ENCODE data around the gene TARS3.

Gene TARS3

GRCh38 chr15:101641129-101641764, 83.0 kb downstream of the TARS3 start:
- DNase-seq: peak; percentile 80 to 91 (median 85)
- Histone ChIP-seq H3K4me3 (ENCODE audit: control insufficient read depth in 1 of 7, extremely low read depth in 1 of 7, insufficient read depth in 4 of 7, low read depth in 2 of 7, low read length in 6 of 7) (no peak overlapping the region), H3K9me3 (ENCODE audit: control extremely low read depth in 1 of 5, control insufficient read depth in 4 of 5, insufficient read depth in 2 of 5, low read depth in 1 of 5, low read length in 4 of 5) (no peaks in the 10 kb centered on the region), H3K27me3 (replicated peaks in 2 of 5; ENCODE audit: control insufficient read depth in 4 of 5, insufficient read depth in 5 of 5, low read length in 4 of 5) (no peaks in the 10 kb centered on the region), H3K36me3 (ENCODE audit: control insufficient read depth in 4 of 4, insufficient read depth in 4 of 4, low read length in 3 of 4) (peaks cover 18 to 50% (median 39%) of the 10 kb centered on the region in 4 experiments), H3K27ac (ENCODE audit: insufficient read depth in 1 of 2, low read depth in 1 of 2, low read length in 2 of 2, poor library complexity in 1 of 2, severe bottlenecking in 2 of 2) (peak overlapping the region; percentile 21 to 30), H3K4me1 (ENCODE audit: control extremely low read depth in 1 of 4, control insufficient read depth in 4 of 4, insufficient read depth in 4 of 4, low read length in 3 of 4) (peaks cover 2 to 18% (median 11%) of the 10 kb centered on the region in 4 experiments)
- 40% methylated on average over 5 of the region's 8 CpGs for WGBS (ENCODE audit: insufficient coverage)
- ChIA-PET CTCF (interaction anchor here (0.6 to 7.7 kb wide), 33 partner anchors 8 to 375 kb away, joined by 3 to 54 read pairs (median 4); partner anchors contain the start of genes SNRPA1 and TM2D3), POLR2A (no interaction called here)

DNA sequence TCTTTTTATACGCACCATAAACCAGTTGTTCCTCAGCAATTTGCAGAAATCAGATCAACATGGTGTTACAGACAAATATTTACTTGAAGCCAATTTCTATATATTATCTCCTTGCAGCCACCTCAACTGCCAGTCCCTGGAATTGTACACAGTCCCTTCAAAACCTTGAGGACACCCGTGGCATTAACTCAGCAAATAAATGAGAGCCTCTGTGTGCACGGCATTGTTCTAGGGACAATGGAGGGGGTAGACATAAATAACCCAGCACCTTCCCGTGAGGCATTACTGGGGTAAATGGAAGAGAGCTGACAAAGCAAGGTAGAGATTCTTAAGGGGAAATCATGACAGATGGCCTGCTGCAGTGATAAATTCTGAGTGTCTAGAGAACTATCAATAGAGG, 84.6 kb downstream of the TARS3 start:
- POLR2A ChIA-PET: no interaction called here
- CTCF ChIA-PET: interaction anchor here (0.6 to 7.7 kb wide), 15 partner anchors 12 to 354 kb away, joined by 3 to 54 read pairs (median 4); partner anchors contain the start of gene SNRPA1
- Histone ChIP-seq H3K4me3 (ENCODE audit: control insufficient read depth in 1 of 7, extremely low read depth in 1 of 7, insufficient read depth in 4 of 7, low read depth in 2 of 7, low read length in 6 of 7) (no peak overlapping the region), H3K4me1 (ENCODE audit: control extremely low read depth in 1 of 4, control insufficient read depth in 4 of 4, insufficient read depth in 4 of 4, low read length in 3 of 4) (peaks cover 2 to 18% (median 11%) of the 10 kb centered on the region in 4 experiments), H3K36me3 (ENCODE audit: control insufficient read depth in 4 of 4, insufficient read depth in 4 of 4, low read length in 3 of 4) (peaks cover 7 to 34% (median 25%) of the 10 kb centered on the region in 4 experiments), H3K27ac (ENCODE audit: insufficient read depth in 1 of 2, low read depth in 1 of 2, low read length in 2 of 2, poor library complexity in 1 of 2, severe bottlenecking in 2 of 2) (no peak overlapping the region), H3K27me3 (replicated peaks in 2 of 5; ENCODE audit: control insufficient read depth in 4 of 5, insufficient read depth in 5 of 5, low read length in 4 of 5) (no peaks in the 10 kb centered on the region), H3K9me3 (ENCODE audit: control extremely low read depth in 1 of 5, control insufficient read depth in 4 of 5, insufficient read depth in 2 of 5, low read depth in 1 of 5, low read length in 4 of 5) (no peaks in the 10 kb centered on the region)
- no peak for DNase-seq
- WGBS (ENCODE audit: insufficient coverage): 100% methylated on average over 2 of the region's 4 CpGs

DNA sequence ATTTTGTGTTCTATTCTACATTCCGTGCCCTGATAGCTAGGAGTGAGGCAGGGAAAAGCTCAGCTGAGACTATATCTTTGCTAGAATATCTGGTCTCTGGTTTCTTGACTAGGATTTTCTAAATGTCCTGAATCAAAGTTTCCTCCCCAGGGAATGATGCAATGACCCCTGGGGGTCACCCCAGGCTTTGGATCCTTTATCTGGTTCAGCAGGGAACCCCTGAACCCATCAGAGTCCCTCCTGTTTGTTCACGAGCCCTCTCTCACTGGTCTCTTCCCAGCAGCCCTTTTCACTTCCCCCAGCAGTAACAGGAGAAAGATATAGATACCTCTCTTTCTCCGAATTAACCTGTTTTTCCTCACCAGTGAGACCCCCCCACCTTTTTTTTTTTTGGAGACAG, 86.4 kb downstream of the TARS3 start:
- no peaks in the 10 kb centered on the region for H3K9me3 ChIP-seq (ENCODE audit: control extremely low read depth in 1 of 5, control insufficient read depth in 4 of 5, insufficient read depth in 2 of 5, low read depth in 1 of 5, low read length in 4 of 5)
- H3K36me3 ChIP-seq (ENCODE audit: control insufficient read depth in 4 of 4, insufficient read depth in 4 of 4, low read length in 3 of 4): peaks cover 2 to 21% (median 14%) of the 10 kb centered on the region in 4 experiments
- no peak overlapping the region for H3K27ac ChIP-seq (ENCODE audit: insufficient read depth in 1 of 2, low read depth in 1 of 2, low read length in 2 of 2, poor library complexity in 1 of 2, severe bottlenecking in 2 of 2)
- WGBS (ENCODE audit: insufficient coverage): 100% methylated on average over 3 of the region's 3 CpGs
- no peak overlapping the region for H3K4me3 ChIP-seq (ENCODE audit: control insufficient read depth in 1 of 7, extremely low read depth in 1 of 7, insufficient read depth in 4 of 7, low read depth in 2 of 7, low read length in 6 of 7)
- no peaks in the 10 kb centered on the region for H3K27me3 ChIP-seq (replicated peaks in 2 of 5; ENCODE audit: control insufficient read depth in 4 of 5, insufficient read depth in 5 of 5, low read length in 4 of 5)
- ChIA-PET CTCF (interaction anchor here (0.9 to 7.7 kb wide), 6 partner anchors 11 to 349 kb away, joined by 3 to 54 read pairs (median 4); no protein-coding TSS in a partner anchor), POLR2A (no interaction called here)
- peaks cover 2 to 18% (median 11%) of the 10 kb centered on the region in 4 experiments for H3K4me1 ChIP-seq (ENCODE audit: control extremely low read depth in 1 of 4, control insufficient read depth in 4 of 4, insufficient read depth in 4 of 4, low read length in 3 of 4)
- DNase-seq: no peak

DNA sequence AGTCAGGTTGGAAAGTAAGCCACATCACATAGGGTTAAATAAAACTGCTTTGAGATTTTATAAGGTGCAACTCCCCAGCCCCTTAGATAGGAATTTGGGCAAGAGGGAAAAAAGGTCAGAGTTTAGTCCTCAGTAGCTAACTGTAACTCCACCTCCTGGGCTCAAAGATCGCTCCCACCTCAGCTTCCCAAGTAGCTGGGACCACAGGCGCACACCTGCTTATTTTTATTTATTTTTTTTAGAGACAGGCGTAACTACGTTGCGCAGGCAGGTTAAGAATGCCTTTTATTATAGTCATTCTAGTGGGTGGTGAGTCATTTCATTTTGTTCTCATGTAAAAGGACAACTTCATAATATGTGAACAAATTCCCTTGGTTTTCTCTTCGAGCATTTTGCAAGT, 86.8 kb downstream of the TARS3 start:
- CTCF ChIA-PET: interaction anchor here (0.9 to 7.7 kb wide), 8 partner anchors 12 to 348 kb away, joined by 3 to 54 read pairs (median 4); no protein-coding TSS in a partner anchor
- H3K27ac ChIP-seq (ENCODE audit: insufficient read depth in 1 of 2, low read depth in 1 of 2, low read length in 2 of 2, poor library complexity in 1 of 2, severe bottlenecking in 2 of 2): no peak overlapping the region
- POLR2A ChIA-PET: no interaction called here
- H3K4me1 ChIP-seq (ENCODE audit: control extremely low read depth in 1 of 4, control insufficient read depth in 4 of 4, insufficient read depth in 4 of 4, low read length in 3 of 4): peaks cover 2 to 14% (median 10%) of the 10 kb centered on the region in 4 experiments
- no peaks in the 10 kb centered on the region for H3K27me3 ChIP-seq (replicated peaks in 2 of 5; ENCODE audit: control insufficient read depth in 4 of 5, insufficient read depth in 5 of 5, low read length in 4 of 5)
- H3K4me3 ChIP-seq (ENCODE audit: control insufficient read depth in 1 of 7, extremely low read depth in 1 of 7, insufficient read depth in 4 of 7, low read depth in 2 of 7, low read length in 6 of 7): no peak overlapping the region
- H3K36me3 ChIP-seq (ENCODE audit: control insufficient read depth in 4 of 4, insufficient read depth in 4 of 4, low read length in 3 of 4): peaks cover 2 to 18% (median 10%) of the 10 kb centered on the region in 4 experiments
- 100% methylated on average over 1 of the region's 6 CpGs for WGBS (ENCODE audit: insufficient coverage)
- no peaks in the 10 kb centered on the region for H3K9me3 ChIP-seq (ENCODE audit: control extremely low read depth in 1 of 5, control insufficient read depth in 4 of 5, insufficient read depth in 2 of 5, low read depth in 1 of 5, low read length in 4 of 5)
- no peak for DNase-seq

GRCh38 chr15:101637038-101637437, 87.2 kb downstream of the TARS3 start:
- no peak for DNase-seq
- Histone ChIP-seq H3K9me3 (ENCODE audit: control extremely low read depth in 1 of 5, control insufficient read depth in 4 of 5, insufficient read depth in 2 of 5, low read depth in 1 of 5, low read length in 4 of 5) (no peaks in the 10 kb centered on the region), H3K27ac (ENCODE audit: insufficient read depth in 1 of 2, low read depth in 1 of 2, low read length in 2 of 2, poor library complexity in 1 of 2, severe bottlenecking in 2 of 2) (no peak overlapping the region), H3K4me1 (ENCODE audit: control extremely low read depth in 1 of 4, control insufficient read depth in 4 of 4, insufficient read depth in 4 of 4, low read length in 3 of 4) (peaks cover 2 to 10% (median 6%) of the 10 kb centered on the region in 4 experiments), H3K36me3 (ENCODE audit: control insufficient read depth in 4 of 4, insufficient read depth in 4 of 4, low read length in 3 of 4) (peaks cover 2 to 14% (median 8%) of the 10 kb centered on the region in 4 experiments), H3K27me3 (replicated peaks in 2 of 5; ENCODE audit: control insufficient read depth in 4 of 5, insufficient read depth in 5 of 5, low read length in 4 of 5) (no peaks in the 10 kb centered on the region), H3K4me3 (ENCODE audit: control insufficient read depth in 1 of 7, extremely low read depth in 1 of 7, insufficient read depth in 4 of 7, low read depth in 2 of 7, low read length in 6 of 7) (no peak overlapping the region)
- 96% methylated on average over 3 of the region's 3 CpGs for WGBS (ENCODE audit: insufficient coverage)
- CTCF ChIA-PET: interaction anchor here (0.8 to 7.7 kb wide), 11 partner anchors 12 to 348 kb away, joined by 3 to 54 read pairs (median 4); no protein-coding TSS in a partner anchor
- POLR2A ChIA-PET: no interaction called here

DNA sequence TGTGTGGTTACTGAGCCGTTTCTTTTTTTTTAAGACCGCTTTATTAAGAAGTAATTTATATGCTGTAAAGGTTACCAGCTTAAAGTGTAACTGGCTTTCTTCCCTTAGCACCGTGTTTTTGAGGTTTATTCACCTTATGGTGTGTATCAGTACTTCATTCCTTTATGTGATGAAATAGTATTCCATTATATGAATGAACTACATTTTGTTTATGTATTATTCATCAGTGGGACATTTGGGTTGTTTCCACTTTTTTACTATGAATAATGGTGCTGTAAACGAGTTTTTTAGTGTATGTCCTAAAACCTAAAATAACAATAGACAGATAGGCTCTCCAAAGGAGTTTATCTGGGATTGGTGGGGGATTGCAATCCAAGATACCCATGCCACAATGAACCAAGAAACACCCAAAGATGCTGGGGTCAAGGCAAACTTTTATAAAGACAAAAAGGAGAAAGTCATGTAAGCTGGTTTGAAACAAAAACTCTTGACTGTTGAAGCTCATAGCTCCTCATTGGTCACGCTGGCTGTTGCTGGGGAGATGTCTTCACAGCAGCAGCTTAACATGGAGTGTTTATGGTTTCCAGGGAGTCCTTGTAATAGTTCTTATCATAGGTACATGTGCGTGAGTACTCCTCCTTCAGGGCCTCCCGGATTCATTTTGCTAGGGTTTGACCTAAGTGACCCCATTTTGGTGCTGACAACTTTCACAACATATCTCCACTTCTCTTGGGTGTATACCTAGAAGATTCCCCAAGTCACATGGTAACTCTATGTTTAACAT, 88.1 kb downstream of the TARS3 start:
- no peak for DNase-seq
- ChIA-PET CTCF (interaction anchor here (0.8 to 7.7 kb wide), 7 partner anchors 11 to 347 kb away, joined by 3 to 54 read pairs (median 4); no protein-coding TSS in a partner anchor), POLR2A (no interaction called here)
- WGBS (ENCODE audit: insufficient coverage): 94% methylated on average over 2 of the region's 7 CpGs
- Histone ChIP-seq H3K27me3 (replicated peaks in 2 of 5; ENCODE audit: control insufficient read depth in 4 of 5, insufficient read depth in 5 of 5, low read length in 4 of 5) (no peaks in the 10 kb centered on the region), H3K9me3 (ENCODE audit: control extremely low read depth in 1 of 5, control insufficient read depth in 4 of 5, insufficient read depth in 2 of 5, low read depth in 1 of 5, low read length in 4 of 5) (no peaks in the 10 kb centered on the region), H3K4me3 (ENCODE audit: control insufficient read depth in 1 of 7, extremely low read depth in 1 of 7, insufficient read depth in 4 of 7, low read depth in 2 of 7, low read length in 6 of 7) (no peak overlapping the region), H3K36me3 (ENCODE audit: control insufficient read depth in 4 of 4, insufficient read depth in 4 of 4, low read length in 3 of 4) (peaks cover 0 to 14% (median 7%) of the 10 kb centered on the region in 4 experiments), H3K4me1 (ENCODE audit: control extremely low read depth in 1 of 4, control insufficient read depth in 4 of 4, insufficient read depth in 4 of 4, low read length in 3 of 4) (peaks cover 0 to 4% (median under 1%) of the 10 kb centered on the region in 4 experiments), H3K27ac (ENCODE audit: insufficient read depth in 1 of 2, low read depth in 1 of 2, low read length in 2 of 2, poor library complexity in 1 of 2, severe bottlenecking in 2 of 2) (no peak overlapping the region)
